ENCODE data around the gene HRAS. TPM values are rescaled to one million over a fixed set of nuclear protein-coding genes. Genes with fewer than 3 reads are reported as not detected.

HRAS gene
- polyA plus RNA-seq, 3 donors = 10.1 to 32.9 (median 10.3) TPM

DNA sequence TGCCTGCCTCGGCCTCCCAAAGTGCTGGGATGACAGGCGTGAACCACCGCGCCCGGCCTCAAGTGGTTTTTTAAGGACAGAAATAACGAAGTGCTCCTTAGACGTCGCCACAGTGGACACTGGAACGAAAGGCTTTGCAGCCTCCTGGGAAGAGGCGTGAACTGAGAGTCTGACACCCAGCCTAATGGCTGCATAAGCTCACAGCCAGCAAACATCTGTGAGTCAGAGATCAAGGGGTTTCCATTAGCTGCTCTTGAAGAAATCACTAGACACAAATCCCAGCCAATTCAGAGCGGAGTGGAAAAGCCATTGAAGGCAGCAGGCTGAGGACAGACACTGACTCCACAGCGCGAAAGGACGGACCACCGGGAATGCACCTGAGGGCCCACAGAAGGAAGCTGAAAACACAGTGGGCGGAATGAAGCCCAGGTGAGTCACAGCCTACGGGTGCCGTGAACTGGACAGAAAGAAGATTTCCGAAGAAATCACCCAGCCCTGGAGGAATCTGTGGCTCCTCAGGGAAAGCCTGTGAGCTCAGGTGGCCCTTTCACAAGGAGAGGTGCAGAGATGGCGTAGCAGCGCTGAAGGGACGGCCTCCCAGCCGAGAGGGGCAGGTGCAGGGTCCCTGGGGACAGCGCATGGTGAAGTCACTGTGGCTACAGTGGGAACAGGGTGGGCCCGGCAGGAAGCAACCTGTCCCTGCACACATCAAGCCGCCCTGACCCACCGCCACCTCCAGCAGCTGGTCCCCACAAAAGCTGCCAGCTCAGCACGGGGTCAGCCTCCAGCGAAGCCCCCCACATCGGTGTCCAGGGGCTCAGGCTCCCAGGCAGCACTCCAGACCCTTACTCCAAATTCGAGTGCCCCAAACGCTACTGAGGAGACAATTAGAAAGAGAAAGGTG is 13.6 kb upstream of the HRAS start:
- Histone ChIP-seq H3K79me2 (ENCODE audit: insufficient read depth, low read length) (no peaks in the 10 kb centered on the region), H3K4me3 (replicated peaks in 1 of 3; ENCODE audit: low read depth in 2 of 3, low read length in 3 of 3) (no peak overlapping the region), H3K4me2 (replicated peaks; ENCODE audit: extremely low read depth, low read length, poor library complexity, severe bottlenecking) (no peak overlapping the region), H3K27ac (ENCODE audit: low read depth in 1 of 2, low read length in 2 of 2) (no peak overlapping the region), H3K9ac (ENCODE audit: insufficient read depth, low read length, poor library complexity, severe bottlenecking) (no peak overlapping the region), H3K9me3 (replicated peaks in 1 of 2; ENCODE audit: control insufficient read depth in 1 of 2, insufficient read depth in 1 of 2, low read length in 2 of 2) (no peaks in the 10 kb centered on the region), H3K36me3 (replicated peaks in 1 of 2; ENCODE audit: control insufficient read depth in 1 of 2, insufficient read depth in 2 of 2, low read length in 2 of 2) (no peaks in the 10 kb centered on the region), H2AFZ (ENCODE audit: insufficient read depth, low read depth, low read length, poor library complexity, severe bottlenecking) (no peak overlapping the region), H3K4me1 (ENCODE audit: control insufficient read depth in 1 of 2, insufficient read depth in 2 of 2, low read length in 2 of 2) (no peaks in the 10 kb centered on the region), H3K27me3 (ENCODE audit: control insufficient read depth in 2 of 2, insufficient read depth in 2 of 2, low read length in 2 of 2) (peaks cover 0 to 13% of the 10 kb centered on the region in 2 donors), H4K20me1 (ENCODE audit: insufficient read depth, low read length) (no peaks in the 10 kb centered on the region)
- Mint-ChIP-seq H3K4me1 (no peaks in the 10 kb centered on the region), H3K36me3 (no peaks in the 10 kb centered on the region), H3K27ac (no peak overlapping the region), H3K27me3 (ENCODE audit: low read depth in 3 of 3) (peaks cover 2 to 18% (median 13%) of the 10 kb centered on the region in 3 donors), H3K4me3 (no peak overlapping the region), H3K9me3 (peaks cover 0 to 3% (median 0%) of the 10 kb centered on the region in 7 donors)
- WGBS (ENCODE audit: insufficient coverage) = 91% methylated on average over 26 of the region's 32 CpGs
- intact Hi-C loops (cut with micrococcal nuclease) = no loop called here
- DNase-seq = no peak
- TF ChIP-seq, protein P1, sequence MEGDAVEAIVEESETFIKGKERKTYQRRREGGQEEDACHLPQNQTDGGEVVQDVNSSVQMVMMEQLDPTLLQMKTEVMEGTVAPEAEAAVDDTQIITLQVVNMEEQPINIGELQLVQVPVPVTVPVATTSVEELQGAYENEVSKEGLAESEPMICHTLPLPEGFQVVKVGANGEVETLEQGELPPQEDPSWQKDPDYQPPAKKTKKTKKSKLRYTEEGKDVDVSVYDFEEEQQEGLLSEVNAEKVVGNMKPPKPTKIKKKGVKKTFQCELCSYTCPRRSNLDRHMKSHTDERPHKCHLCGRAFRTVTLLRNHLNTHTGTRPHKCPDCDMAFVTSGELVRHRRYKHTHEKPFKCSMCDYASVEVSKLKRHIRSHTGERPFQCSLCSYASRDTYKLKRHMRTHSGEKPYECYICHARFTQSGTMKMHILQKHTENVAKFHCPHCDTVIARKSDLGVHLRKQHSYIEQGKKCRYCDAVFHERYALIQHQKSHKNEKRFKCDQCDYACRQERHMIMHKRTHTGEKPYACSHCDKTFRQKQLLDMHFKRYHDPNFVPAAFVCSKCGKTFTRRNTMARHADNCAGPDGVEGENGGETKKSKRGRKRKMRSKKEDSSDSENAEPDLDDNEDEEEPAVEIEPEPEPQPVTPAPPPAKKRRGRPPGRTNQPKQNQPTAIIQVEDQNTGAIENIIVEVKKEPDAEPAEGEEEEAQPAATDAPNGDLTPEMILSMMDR (IDR thresholded peaks at IDR 0.05) = no peak

DNA sequence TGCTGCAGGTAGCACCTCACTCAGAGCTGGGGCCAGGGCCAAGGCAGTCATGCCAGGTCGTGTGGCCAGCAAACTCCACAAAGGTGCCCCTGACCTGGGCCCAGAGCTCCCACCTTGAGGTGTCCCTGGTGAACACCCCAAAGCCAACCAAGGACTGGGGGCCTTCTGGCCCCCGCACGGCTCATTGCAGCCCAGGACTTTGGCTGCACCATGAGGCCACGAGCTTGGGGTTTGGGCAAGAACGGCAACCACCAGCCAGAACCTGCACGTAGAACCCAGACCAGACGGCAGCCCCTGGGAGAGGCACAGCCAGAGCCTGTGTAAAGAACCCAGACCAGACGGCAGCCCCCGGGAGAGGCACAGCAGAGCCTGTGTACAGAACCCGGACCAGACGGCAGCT is 9.8 kb upstream of the HRAS start:
- H3K4me1 Mint-ChIP-seq = no peaks in the 10 kb centered on the region

More for the DNA sequence above, 9.8 kb upstream of the HRAS start:
- TF ChIP-seq, protein P1 (IDR thresholded peaks at IDR 0.05) = no peak
- no peak overlapping the region for H3K27ac ChIP-seq (ENCODE audit: low read depth in 1 of 2, low read length in 2 of 2)
- H3K27me3 ChIP-seq (ENCODE audit: control insufficient read depth in 2 of 2, insufficient read depth in 2 of 2, low read length in 2 of 2) = no peaks in the 10 kb centered on the region
- H3K9me3 Mint-ChIP-seq = peaks cover 0 to 3% (median 0%) of the 10 kb centered on the region in 7 donors
- no peaks in the 10 kb centered on the region for H3K36me3 Mint-ChIP-seq
- 97% methylated on average over 11 of the region's 11 CpGs for WGBS (ENCODE audit: insufficient coverage)
- no peak overlapping the region for H3K4me2 ChIP-seq (replicated peaks; ENCODE audit: extremely low read depth, low read length, poor library complexity, severe bottlenecking)
- no peak overlapping the region for H3K4me3 ChIP-seq (replicated peaks in 1 of 3; ENCODE audit: low read depth in 2 of 3, low read length in 3 of 3)
- H3K27me3 Mint-ChIP-seq (ENCODE audit: low read depth in 3 of 3) = peaks cover 0 to 7% (median 5%) of the 10 kb centered on the region in 3 donors
- intact Hi-C loops (cut with micrococcal nuclease) = no loop called here
- no peak for DNase-seq
- H3K9me3 ChIP-seq (replicated peaks in 1 of 2; ENCODE audit: control insufficient read depth in 1 of 2, insufficient read depth in 1 of 2, low read length in 2 of 2) = no peaks in the 10 kb centered on the region
- no peaks in the 10 kb centered on the region for H3K4me1 ChIP-seq (ENCODE audit: control insufficient read depth in 1 of 2, insufficient read depth in 2 of 2, low read length in 2 of 2)
- H3K36me3 ChIP-seq (replicated peaks in 1 of 2; ENCODE audit: control insufficient read depth in 1 of 2, insufficient read depth in 2 of 2, low read length in 2 of 2) = no peaks in the 10 kb centered on the region
- no peaks in the 10 kb centered on the region for H3K79me2 ChIP-seq (ENCODE audit: insufficient read depth, low read length)
- H2AFZ ChIP-seq (ENCODE audit: insufficient read depth, low read depth, low read length, poor library complexity, severe bottlenecking) = no peak overlapping the region
- H3K4me3 Mint-ChIP-seq = no peak overlapping the region
- H3K9ac ChIP-seq (ENCODE audit: insufficient read depth, low read length, poor library complexity, severe bottlenecking) = no peak overlapping the region
- no peak overlapping the region for H3K27ac Mint-ChIP-seq
- H4K20me1 ChIP-seq (ENCODE audit: insufficient read depth, low read length) = no peaks in the 10 kb centered on the region

All from CD14-positive monocyte (primary cell).